Activated T-cell treated with anti-CD3 and anti-CD28 coated beads, Interleukin-2, amount 50 U/mL, for 72 hours (primary cell): ENCODE data around the gene CD300LG. TPM values are rescaled to one million over a fixed set of nuclear protein-coding genes. Genes with fewer than 3 reads are reported as not detected.
A peak's percentile ranks its signal among the peaks of the same experiment; 100 is the strongest.
"Not testable (repeated sequence)": the region's sequence is repeated elsewhere in the genome, so short reads cannot be mapped to it uniquely, and the experiment has no call there.

ENCODE experiments used
- ATAC-seq, 2 donors: fragments of 150-1000 bp; cut with Tn5 transposase; replicated peaks in 1 of 2; 2 replicates each; pipeline ENCODE4 v1.10.0; 2021; ENCODE audit warnings: moderate library complexity in 2 of 2, mild to moderate bottlenecking in 1 of 2
- DNase-seq, 2 donors: peaks; one replicate each; pipeline ENCODE4 v3.0.0; 2021 to 2022; ENCODE audit warnings: mixed read lengths in 1 of 2
- H3K27ac Mint-ChIP-seq: one replicate; pipeline ENCODE4 v1.8.0; 2022; ENCODE audit warnings: mild to moderate bottlenecking, moderate library complexity, mixed read lengths
- H3K27me3 Mint-ChIP-seq: one replicate; pipeline ENCODE4 v1.8.0; 2022; ENCODE audit warnings: low read depth, mixed read lengths
- H3K36me3 Mint-ChIP-seq, 2 donors: one replicate each; pipeline ENCODE4 v1.8.0; 2022; ENCODE audit warnings: mixed read lengths in 2 of 2, mild to moderate bottlenecking in 1 of 2; ENCODE audit not compliant: insufficient read depth in 2 of 2
- H3K4me1 Mint-ChIP-seq: one replicate; pipeline ENCODE4 v1.8.0; 2022; ENCODE audit warnings: low read depth, mixed read lengths
- H3K4me3 Mint-ChIP-seq, 2 donors: one replicate each; pipeline ENCODE4 v1.8.0; 2022; ENCODE audit warnings: mild to moderate bottlenecking in 2 of 2, mixed read lengths in 2 of 2, moderate library complexity in 2 of 2
- H3K9me3 Mint-ChIP-seq, 2 donors: one replicate each; pipeline ENCODE4 v1.8.0; 2022; ENCODE audit warnings: mixed read lengths in 2 of 2
- total RNA-seq, 2 donors: library from RNA; stranded (reverse); gene quantifications; one replicate each; pipeline ENCODE4 v1.2.3, GENCODE V29; 2022

The CD300LG gene
- total RNA-seq, 2 donors from 2014 or later = not detected

DNA sequence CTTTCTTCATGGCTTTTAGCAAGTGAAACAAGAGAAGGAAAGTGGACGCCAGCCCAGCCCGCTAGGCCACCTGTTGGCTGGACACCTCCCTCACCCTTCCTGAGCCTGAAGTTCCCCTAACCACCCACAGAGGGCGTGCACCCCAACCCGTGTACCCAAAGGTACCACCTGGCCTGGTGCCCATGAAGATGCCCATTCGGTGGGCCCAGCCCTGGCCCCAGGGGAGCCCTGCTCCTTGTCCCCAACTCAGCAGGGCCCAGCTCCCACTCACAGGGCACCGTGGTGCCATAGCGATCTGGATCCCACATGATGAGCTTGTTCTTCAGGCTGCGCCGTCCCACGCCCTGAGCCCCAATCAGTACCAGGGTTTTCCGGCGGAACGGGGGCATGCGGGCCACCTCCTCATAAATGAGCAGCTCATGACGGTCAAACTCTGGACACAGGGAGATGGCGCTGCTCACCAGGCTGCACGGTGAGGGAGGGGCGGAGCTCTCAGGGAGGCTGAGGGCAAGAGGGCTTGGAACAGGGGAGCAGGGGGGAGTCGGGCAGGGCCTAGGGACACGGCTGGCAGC, 33.5 kb downstream of the CD300LG start:
- DNase-seq (peak; percentile 62 to 67), ATAC-seq (peak; percentile 48 to 58)
- Mint-ChIP-seq H3K4me1 (no peaks in the 10 kb centered on the region), H3K4me3 (no peak overlapping the region), H3K36me3 (no peaks in the 10 kb centered on the region), H3K27ac (no peak overlapping the region), H3K9me3 (no peaks in the 10 kb centered on the region), H3K27me3 (no peaks in the 10 kb centered on the region)

GRCh38 chr17:43881181-43881580, 34.2 kb downstream of the CD300LG start:
- Mint-ChIP-seq H3K27me3 (no peaks in the 10 kb centered on the region), H3K36me3 (no peaks in the 10 kb centered on the region), H3K4me1 (no peaks in the 10 kb centered on the region), H3K9me3 (no peaks in the 10 kb centered on the region), H3K27ac (no peak overlapping the region), H3K4me3 (no peak overlapping the region)
- no peak for ATAC-seq
- no peak for DNase-seq

GRCh38 chr17:43881758-43882505, 35.0 kb downstream of the CD300LG start:
- Mint-ChIP-seq H3K27me3 (no peaks in the 10 kb centered on the region), H3K4me1 (no peaks in the 10 kb centered on the region)
- ATAC-seq = no peak

DNA sequence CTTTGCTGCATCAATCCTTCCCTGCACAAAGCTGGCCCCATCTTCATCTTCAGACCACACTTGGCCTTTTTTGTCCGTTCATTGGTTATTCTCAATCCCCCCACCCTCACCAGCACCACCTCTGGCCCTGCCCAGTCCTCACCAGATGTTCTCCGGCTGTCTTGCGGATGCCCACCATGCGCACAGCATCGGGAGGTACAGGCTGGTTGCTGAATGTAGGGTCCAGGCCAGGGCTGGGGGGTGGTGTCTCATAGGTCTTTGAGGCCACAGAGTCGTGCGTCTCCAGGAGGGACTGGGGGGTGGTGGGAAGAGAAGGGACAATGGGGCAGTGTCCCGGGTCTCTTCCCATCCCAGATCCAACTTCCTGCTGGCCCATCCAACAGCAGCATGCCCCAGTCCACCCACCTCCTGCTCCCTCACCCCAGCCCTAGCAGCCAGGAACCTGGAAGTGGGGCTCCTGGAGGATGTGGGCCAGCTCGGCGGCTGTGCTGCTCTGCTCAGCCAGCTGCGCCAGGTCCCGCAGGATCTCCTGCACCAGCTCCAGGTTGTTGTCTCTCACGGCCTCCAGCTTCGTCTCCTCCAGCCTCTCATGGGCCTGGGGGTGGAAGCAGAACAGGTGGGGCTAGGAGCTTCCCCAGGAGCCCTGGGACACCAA, 35.9 kb downstream of the CD300LG start:
- Mint-ChIP-seq H3K9me3 (no peaks in the 10 kb centered on the region), H3K4me1 (no peaks in the 10 kb centered on the region)
- ATAC-seq = no peak

More at GRCh38 chr17:43881758-43882505, 35.0 kb downstream of the CD300LG start:
- no peaks in the 10 kb centered on the region for H3K9me3 Mint-ChIP-seq
- no peak overlapping the region for H3K27ac Mint-ChIP-seq
- no peaks in the 10 kb centered on the region for H3K36me3 Mint-ChIP-seq
- H3K4me3 Mint-ChIP-seq = no peak overlapping the region
- DNase-seq = no peak

DNA sequence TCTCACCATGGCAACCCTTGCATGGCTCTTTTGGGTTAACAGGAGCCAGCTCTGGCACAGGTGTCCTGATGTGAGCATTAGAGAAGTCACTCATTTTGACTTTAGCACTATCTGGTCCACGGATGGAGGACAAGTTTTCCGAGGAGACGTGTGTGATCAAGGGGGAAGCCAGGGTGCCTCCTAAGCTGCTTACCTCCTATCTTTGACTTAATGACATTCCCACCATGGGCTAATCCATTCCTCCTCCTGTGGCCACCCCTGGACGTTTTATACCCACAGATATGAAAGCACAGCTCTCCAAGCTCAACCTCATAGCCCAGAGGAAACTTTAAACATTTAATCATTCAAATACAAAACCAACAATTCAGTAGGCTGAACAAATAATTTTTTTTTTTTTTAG, 41.6 kb downstream of the CD300LG start:
- H3K36me3 Mint-ChIP-seq = no peaks in the 10 kb centered on the region
- no peaks in the 10 kb centered on the region for H3K27me3 Mint-ChIP-seq
- DNase-seq = no peak
- ATAC-seq = no peak
- H3K27ac Mint-ChIP-seq = no peak overlapping the region
- H3K9me3 Mint-ChIP-seq = no peaks in the 10 kb centered on the region
- H3K4me3 Mint-ChIP-seq = no peak overlapping the region
- H3K4me1 Mint-ChIP-seq = no peaks in the 10 kb centered on the region

More for the DNA sequence above, 35.9 kb downstream of the CD300LG start:
- Mint-ChIP-seq H3K27me3 (no peaks in the 10 kb centered on the region), H3K36me3 (no peaks in the 10 kb centered on the region), H3K4me3 (no peak overlapping the region), H3K27ac (no peak overlapping the region)
- DNase-seq = no peak

DNA sequence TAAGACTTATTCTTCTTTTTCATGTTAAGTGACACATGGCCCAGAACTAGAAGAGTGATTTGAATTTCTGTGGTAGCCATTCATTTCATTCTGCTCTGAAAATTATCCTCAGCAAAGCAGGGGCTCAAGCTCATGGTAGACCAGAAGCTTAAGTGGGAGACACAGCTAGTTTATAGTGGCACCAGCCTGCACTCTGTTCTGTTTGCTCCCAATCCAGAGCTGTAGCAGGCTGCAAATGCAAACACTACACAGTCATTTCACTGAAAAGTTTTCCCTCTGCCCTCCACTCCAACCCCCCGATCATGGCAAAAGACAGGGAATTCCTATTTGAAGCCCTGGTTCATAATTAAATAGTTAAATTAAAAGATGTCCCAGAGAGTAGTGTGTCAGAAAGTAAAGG, 43.3 kb downstream of the CD300LG start:
- no peak for DNase-seq
- H3K4me3 Mint-ChIP-seq = no peak overlapping the region
- no peak overlapping the region for H3K27ac Mint-ChIP-seq
- no peaks in the 10 kb centered on the region for H3K27me3 Mint-ChIP-seq
- no peaks in the 10 kb centered on the region for H3K9me3 Mint-ChIP-seq
- no peaks in the 10 kb centered on the region for H3K36me3 Mint-ChIP-seq
- no peaks in the 10 kb centered on the region for H3K4me1 Mint-ChIP-seq
- ATAC-seq = no peak

DNA sequence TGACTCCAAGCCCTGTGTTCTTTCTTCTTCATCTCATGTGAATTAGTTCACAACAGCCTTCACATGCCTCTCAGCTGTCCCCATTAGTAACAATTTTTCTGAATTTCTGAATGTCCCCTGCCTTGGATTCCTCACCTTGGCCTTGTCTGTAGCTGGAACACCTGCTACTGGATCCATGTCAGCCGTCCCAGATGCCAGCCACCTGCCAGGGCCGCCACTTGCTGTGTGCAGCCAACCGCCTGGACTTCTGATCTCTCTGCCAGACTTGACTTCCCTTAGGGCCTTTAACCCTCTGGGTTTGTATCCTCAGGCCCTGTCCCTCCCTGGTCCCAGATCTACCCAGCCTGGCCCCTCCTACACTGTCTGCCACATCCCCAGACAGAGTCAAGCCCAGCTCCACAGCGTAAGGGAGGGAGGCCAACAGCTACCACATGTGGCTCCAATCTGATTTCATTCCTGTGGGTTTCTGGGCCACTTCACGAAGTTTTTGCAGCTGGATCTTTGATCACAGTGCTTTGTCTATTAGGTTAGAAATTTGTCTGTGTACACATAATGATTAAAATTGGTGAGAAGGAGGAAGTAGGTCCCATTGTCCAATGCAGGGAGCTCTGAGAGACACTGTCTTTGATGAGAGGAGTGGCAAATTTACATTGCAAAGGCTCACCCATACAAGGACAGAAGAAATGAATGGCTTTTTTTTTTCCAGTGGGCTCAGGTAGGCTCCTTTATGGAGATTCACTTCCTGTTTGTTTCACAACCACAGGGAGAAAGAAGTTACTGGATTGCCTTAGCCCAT, 45.1 kb downstream of the CD300LG start:
- no peaks in the 10 kb centered on the region for H3K4me1 Mint-ChIP-seq
- ATAC-seq = no peak

GRCh38 chr17:43892647-43892952, 45.6 kb downstream of the CD300LG start:
- Mint-ChIP-seq H3K27me3 (peaks cover 5% of the 10 kb centered on the region), H3K4me3 (no peak overlapping the region)

More for the DNA sequence above, 45.1 kb downstream of the CD300LG start:
- Mint-ChIP-seq H3K27me3 (no peaks in the 10 kb centered on the region), H3K27ac (no peak overlapping the region), H3K36me3 (no peaks in the 10 kb centered on the region), H3K9me3 (no peaks in the 10 kb centered on the region), H3K4me3 (no peak overlapping the region)
- no peak for DNase-seq

GRCh38 chr17:43894494-43894893, 47.5 kb downstream of the CD300LG start:
- not testable (repeated sequence) for H3K27ac Mint-ChIP-seq, DNase-seq, H3K36me3 Mint-ChIP-seq, ATAC-seq, H3K4me3 Mint-ChIP-seq, H3K4me1 Mint-ChIP-seq, H3K9me3 Mint-ChIP-seq, H3K27me3 Mint-ChIP-seq

More at GRCh38 chr17:43892647-43892952, 45.6 kb downstream of the CD300LG start:
- H3K36me3 Mint-ChIP-seq = no peaks in the 10 kb centered on the region
- DNase-seq (no peak), ATAC-seq (no peak)
- no peak overlapping the region for H3K27ac Mint-ChIP-seq
- H3K4me1 Mint-ChIP-seq = no peaks in the 10 kb centered on the region
- no peaks in the 10 kb centered on the region for H3K9me3 Mint-ChIP-seq

- Mint-ChIP-seq H3K27ac (no peak overlapping the region), H3K4me1 (peaks cover 13% of the 10 kb centered on the region), H3K4me3 (no peak overlapping the region), H3K36me3 (no peaks in the 10 kb centered on the region), H3K9me3 (no peaks in the 10 kb centered on the region), H3K27me3 (peaks cover 15% of the 10 kb centered on the region)
- ATAC-seq (no peak), DNase-seq (no peak)
Observed at GRCh38 chr17:43897831-43898230, 50.9 kb downstream of the CD300LG start.

DNA sequence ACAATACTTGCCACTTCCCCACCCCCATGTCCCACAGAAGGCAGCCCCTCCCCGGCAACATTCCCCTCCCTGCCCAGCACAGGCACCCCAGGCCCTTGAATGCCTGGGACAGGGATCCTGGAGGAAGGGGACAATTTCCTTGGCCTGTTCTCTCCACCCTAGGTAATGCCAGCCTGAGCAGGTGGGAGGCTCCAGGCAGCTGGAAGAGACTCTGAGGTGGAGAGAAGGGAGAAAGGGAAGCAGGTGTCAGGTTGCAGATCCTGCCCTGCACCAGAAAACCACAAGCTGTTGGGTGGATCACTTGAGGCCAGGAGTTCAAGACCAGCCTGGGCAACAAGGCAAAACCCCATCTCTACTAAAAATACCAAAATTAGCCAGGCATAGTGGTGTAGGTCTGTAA, 51.5 kb downstream of the CD300LG start:
- Mint-ChIP-seq H3K9me3 (no peaks in the 10 kb centered on the region), H3K27me3 (peaks cover 15% of the 10 kb centered on the region), H3K27ac (no peak overlapping the region), H3K4me1 (peaks cover 13% of the 10 kb centered on the region), H3K4me3 (no peak overlapping the region), H3K36me3 (no peaks in the 10 kb centered on the region)
- DNase-seq = no peak
- ATAC-seq = no peak

DNA sequence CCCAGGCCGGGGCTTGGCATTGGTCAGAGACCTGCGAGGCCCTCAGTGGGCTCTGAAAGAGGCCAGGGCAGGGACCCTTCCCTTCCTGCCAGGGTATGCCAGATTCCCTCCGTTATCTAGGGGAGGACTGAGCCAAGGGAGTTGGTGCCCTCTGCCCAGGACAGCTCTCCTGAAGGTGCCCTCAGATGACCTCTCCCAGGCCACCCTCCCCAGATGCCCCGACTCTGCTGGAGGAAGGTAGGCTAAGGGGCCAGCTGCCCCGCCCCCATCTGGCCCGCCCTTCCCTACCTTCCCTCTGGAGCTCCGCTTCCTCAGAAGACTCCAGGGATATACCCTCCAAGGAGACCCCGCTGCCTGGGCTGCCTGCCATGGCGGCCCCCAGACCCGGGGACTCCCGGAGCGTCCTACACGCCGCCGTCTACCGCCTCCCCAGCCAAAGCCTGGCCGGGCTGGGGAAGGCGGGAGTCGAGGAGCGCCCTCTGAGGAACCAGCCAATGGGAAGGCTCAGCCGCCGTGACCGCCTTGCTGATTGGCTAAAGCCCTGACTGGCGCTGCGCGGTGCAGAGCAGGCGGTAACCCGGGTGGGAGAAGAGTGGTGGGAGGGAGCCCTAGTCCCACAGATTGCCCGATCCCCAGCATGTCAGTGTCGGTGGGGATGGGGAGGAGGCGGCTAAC, 53.3 kb downstream of the CD300LG start:
- Mint-ChIP-seq H3K9me3 (no peaks in the 10 kb centered on the region), H3K4me3 (peak overlapping the region; percentile 64 to 79), H3K27ac (no peak overlapping the region), H3K36me3 (no peaks in the 10 kb centered on the region), H3K27me3 (peaks cover 22% of the 10 kb centered on the region), H3K4me1 (peaks cover 13% of the 10 kb centered on the region)
- DNase-seq = peak; percentile 85 to 91
- peak; percentile 100 for ATAC-seq
